ENCODE data around the gene ROBO3.

DNA sequence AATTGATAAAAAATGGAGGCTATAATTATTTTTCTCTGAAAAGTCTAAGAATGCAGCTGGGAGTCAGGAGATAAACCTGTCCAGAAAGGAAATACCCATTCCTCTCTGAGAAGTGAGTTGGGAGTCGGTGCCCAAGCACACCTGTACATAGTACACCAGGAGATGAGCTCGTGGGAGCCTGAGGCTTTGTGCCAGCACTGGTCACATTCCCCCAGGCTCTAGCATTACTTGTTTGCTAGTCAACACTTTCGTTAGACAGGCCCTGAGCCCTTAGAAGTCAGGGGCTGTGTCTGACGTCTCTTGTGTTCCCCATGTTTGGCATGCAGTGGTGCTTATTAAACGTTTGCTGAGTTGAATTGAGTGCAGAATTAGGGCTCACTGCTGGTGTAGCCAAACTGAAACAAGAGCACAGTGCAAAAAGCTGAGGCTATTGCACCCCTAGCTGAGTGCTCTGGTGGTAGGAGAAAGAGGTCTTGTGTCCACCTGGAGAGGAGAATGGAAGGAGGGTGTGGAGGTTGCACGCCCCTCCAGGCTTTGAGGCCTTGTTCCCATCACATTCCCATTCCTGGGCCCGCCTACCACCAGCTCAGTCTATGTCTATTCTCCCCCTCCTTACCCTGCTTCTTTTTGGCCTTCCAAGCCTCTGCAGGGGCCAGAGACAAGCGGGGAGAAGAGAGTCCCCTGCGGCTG lies 25.6 kb downstream of the ROBO3 start:
- TF ChIP-seq EZH2 (IDR thresholded peaks at IDR 0.05; ENCODE audit: borderline replicate concordance, low read depth, low read length, severe bottlenecking), result no peak
- TF ChIP-seq, protein P1, sequence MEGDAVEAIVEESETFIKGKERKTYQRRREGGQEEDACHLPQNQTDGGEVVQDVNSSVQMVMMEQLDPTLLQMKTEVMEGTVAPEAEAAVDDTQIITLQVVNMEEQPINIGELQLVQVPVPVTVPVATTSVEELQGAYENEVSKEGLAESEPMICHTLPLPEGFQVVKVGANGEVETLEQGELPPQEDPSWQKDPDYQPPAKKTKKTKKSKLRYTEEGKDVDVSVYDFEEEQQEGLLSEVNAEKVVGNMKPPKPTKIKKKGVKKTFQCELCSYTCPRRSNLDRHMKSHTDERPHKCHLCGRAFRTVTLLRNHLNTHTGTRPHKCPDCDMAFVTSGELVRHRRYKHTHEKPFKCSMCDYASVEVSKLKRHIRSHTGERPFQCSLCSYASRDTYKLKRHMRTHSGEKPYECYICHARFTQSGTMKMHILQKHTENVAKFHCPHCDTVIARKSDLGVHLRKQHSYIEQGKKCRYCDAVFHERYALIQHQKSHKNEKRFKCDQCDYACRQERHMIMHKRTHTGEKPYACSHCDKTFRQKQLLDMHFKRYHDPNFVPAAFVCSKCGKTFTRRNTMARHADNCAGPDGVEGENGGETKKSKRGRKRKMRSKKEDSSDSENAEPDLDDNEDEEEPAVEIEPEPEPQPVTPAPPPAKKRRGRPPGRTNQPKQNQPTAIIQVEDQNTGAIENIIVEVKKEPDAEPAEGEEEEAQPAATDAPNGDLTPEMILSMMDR (IDR thresholded peaks at IDR 0.05; ENCODE audit: borderline replicate concordance, extremely low read depth, low read length, poor library complexity, severe bottlenecking), result no peak

Data from DND-41 (cell line).